Uterus (tissue), 4 donors: ENCODE results near the gene FAM216B. TPM values are rescaled to one million over a fixed set of nuclear protein-coding genes. Genes with fewer than 3 reads are reported as not detected.

ENCODE experiments used
- DNase-seq, 2 donors: peaks; one replicate each; pipeline ENCODE4 v3.0.0-alpha.2; 2019 to 2020
- H3K27ac ChIP-seq, 2 donors: fragments of 200-600 bp; sonication (generic); 1 replicate in 1 of 2; 2 replicates in 1 of 2; pipeline ENCODE4 v1.5.1; 2016 to 2018
- H3K27me3 ChIP-seq, 2 donors: fragments of 200-600 bp; sonication (generic); one replicate each; pipeline ENCODE4 v1.5.1; 2018 to 2019; ENCODE audit warnings: control low read depth in 1 of 2
- H3K36me3 ChIP-seq, 2 donors: fragments of 200-600 bp; sonication (generic); one replicate each; pipeline ENCODE4 v1.5.1; 2019; ENCODE audit warnings: control low read depth in 1 of 2
- H3K4me1 ChIP-seq, 2 donors: fragments of 200-600 bp; sonication (generic); one replicate each; pipeline ENCODE4 v1.5.1; 2018 to 2019; ENCODE audit warnings: control low read depth in 1 of 2
- H3K4me3 ChIP-seq, 2 donors: fragments of 200-600 bp; sonication (generic); 1 replicate in 1 of 2; 2 replicates in 1 of 2; pipeline ENCODE4 v1.5.1; 2018 to 2019; ENCODE audit warnings: mild to moderate bottlenecking in 1 of 2
- H3K9me3 ChIP-seq, 2 donors: fragments of 200-600 bp; sonication (generic); one replicate each; pipeline ENCODE4 v1.5.1; 2019; ENCODE audit warnings: control low read depth in 1 of 2
- CTCF ChIP-seq, 4 experiments: fragments of 200-600 bp in 2 of 4; fragments of 450-650 bp in 2 of 4; sonication (generic) in 2 of 4; IDR thresholded peaks; one replicate each; pipeline ENCODE4 v1.5.1; 2016 to 2019; ENCODE audit warnings: antibody characterized with exemption in 4 of 4, mild to moderate bottlenecking in 2 of 4, moderate library complexity in 1 of 4
- POLR2A ChIP-seq, 2 donors: fragments of 450-650 bp; IDR thresholded peaks; one replicate each; pipeline ENCODE4 v1.6.1; 2016; ENCODE audit warnings: antibody characterized with exemption in 2 of 2, mild to moderate bottlenecking in 1 of 2, moderate library complexity in 1 of 2
- intact Hi-C: fragments of 100-400 bp; cut with DNase I; formaldehyde crosslinking; loops from one replicate; pipeline ENCODE4 v1.15.1; 2023; ENCODE audit warnings: low total_unique reads
- total RNA-seq, 4 donors: library from RNA; depleted of rRNA in 3 of 4; stranded (reverse); fragments of >200 nt in 3 of 4; gene quantifications; one replicate each; pipeline versions ENCODE4 v1.1.0 to v1.2.4, GENCODE V29; 2014 to 2023
- donor health status: DM: yes; HTN: yes; CAD: no.

Gene FAM216B
- total RNA-seq, 4 donors from 2014 or later: 0.27 to 6.2 (median 0.59) TPM; not detected in 1

- Histone ChIP-seq H3K27ac (no peak overlapping the region), H3K9me3 (no peaks in the 10 kb centered on the region), H3K4me3 (no peak overlapping the region), H3K27me3 (no peaks in the 10 kb centered on the region), H3K4me1 (no peaks in the 10 kb centered on the region), H3K36me3 (no peaks in the 10 kb centered on the region)
- TF ChIP-seq CTCF (IDR thresholded peaks at IDR 0.05): no peak
- no peak for DNase-seq
- intact Hi-C loops: no loop called here
Measured at GRCh38 chr13:42741914-42742313, 39.5 kb upstream of the FAM216B start.

- no peak overlapping the region for H3K4me3 ChIP-seq
- no peaks in the 10 kb centered on the region for H3K27me3 ChIP-seq
- H3K36me3 ChIP-seq: no peaks in the 10 kb centered on the region
- H3K9me3 ChIP-seq: no peaks in the 10 kb centered on the region
- no peak for DNase-seq
- intact Hi-C loops: no loop called here
- no peak for TF ChIP-seq POLR2A (IDR thresholded peaks at IDR 0.05)
- no peak for TF ChIP-seq CTCF (IDR thresholded peaks at IDR 0.05)
- no peak overlapping the region for H3K27ac ChIP-seq
- H3K4me1 ChIP-seq: no peaks in the 10 kb centered on the region
Measured at GRCh38 chr13:42745655-42746054, 35.7 kb upstream of the FAM216B start.

GRCh38 chr13:42746866-42747265 lies 34.5 kb upstream of the FAM216B start:
- Histone ChIP-seq H3K4me3 (no peak overlapping the region), H3K27ac (peak overlapping the region in 1 of 2 donors; percentile 60), H3K27me3 (no peaks in the 10 kb centered on the region), H3K36me3 (no peaks in the 10 kb centered on the region), H3K4me1 (no peaks in the 10 kb centered on the region), H3K9me3 (no peaks in the 10 kb centered on the region)
- intact Hi-C loops: no loop called here
- TF ChIP-seq POLR2A (IDR thresholded peaks at IDR 0.05): no peak
- no peak for TF ChIP-seq CTCF (IDR thresholded peaks at IDR 0.05)
- no peak for DNase-seq

GRCh38 chr13:42747399-42747873 lies 33.9 kb upstream of the FAM216B start:
- no peaks in the 10 kb centered on the region for H3K36me3 ChIP-seq
- peak overlapping the region in 1 of 2 donors; percentile 60 for H3K27ac ChIP-seq
- TF ChIP-seq POLR2A (IDR thresholded peaks at IDR 0.05): no peak
- TF ChIP-seq CTCF (IDR thresholded peaks at IDR 0.05): no peak
- no peak overlapping the region for H3K4me3 ChIP-seq
- no peaks in the 10 kb centered on the region for H3K27me3 ChIP-seq
- intact Hi-C loops: no loop called here
- no peaks in the 10 kb centered on the region for H3K4me1 ChIP-seq
- no peak for DNase-seq
- no peaks in the 10 kb centered on the region for H3K9me3 ChIP-seq

- no peak for TF ChIP-seq CTCF (IDR thresholded peaks at IDR 0.05)
- TF ChIP-seq POLR2A (IDR thresholded peaks at IDR 0.05): no peak
- Histone ChIP-seq H3K4me3 (no peak overlapping the region), H3K27me3 (no peaks in the 10 kb centered on the region), H3K9me3 (no peaks in the 10 kb centered on the region), H3K27ac (no peak overlapping the region), H3K36me3 (no peaks in the 10 kb centered on the region), H3K4me1 (peaks cover 0 to 11% of the 10 kb centered on the region in 2 donors)
- intact Hi-C loops: no loop called here
- no peak for DNase-seq
Measured at GRCh38 chr13:42750794-42751193, 30.6 kb upstream of the FAM216B start.
